ENCODE data around the gene ZNF519. TPM values are rescaled to one million over a fixed set of nuclear protein-coding genes. Genes with fewer than 3 reads are reported as not detected.
"Not testable (repeated sequence)": the region's sequence is repeated elsewhere in the genome, so short reads cannot be mapped to it uniquely, and the experiment has no call there.

The ZNF519 gene
- total RNA-seq, result 3.5 and 5.2 TPM in 2 replicates
- long read RNA-seq, transcript ZNF519-207 (3 exons, 2,830 nt), result major isoform, 5 of 13 reads
- long read RNA-seq, partial matches to known transcripts, result 1 of 13 reads
- long read RNA-seq, other reads (novel, unspliced or antisense), result 1 of 13 reads

GRCh38 chr18:14132271-14132700, at the start of gene ZNF519:
Gene ZNF519 (minus strand): TSS chr18:14132435. CDS start chr18:14132277, 158 bp downstream.
- Mint-ChIP-seq H3K4me1 (ENCODE audit: unreplicated experiment) (peaks cover 22% of the 10 kb centered on the region), H3K27ac (ENCODE audit: unreplicated experiment) (peak within 1 kb of the TSS; percentile 91), H3K4me3 (ENCODE audit: unreplicated experiment) (peak within 1 kb of the TSS; percentile 91)
- not testable (repeated sequence) for H3K36me3 Mint-ChIP-seq (ENCODE audit: unreplicated experiment); H3K9me3 Mint-ChIP-seq (ENCODE audit: unreplicated experiment); H3K27me3 Mint-ChIP-seq (ENCODE audit: unreplicated experiment)
- peak; percentile 97 for DNase-seq (ENCODE audit: extremely low spot score, unreplicated experiment)

GRCh38 chr18:14179306-14179705, 47.1 kb upstream of the ZNF519 start:
- Mint-ChIP-seq H3K27me3 (ENCODE audit: unreplicated experiment) (no peaks in the 10 kb centered on the region), H3K27ac (ENCODE audit: unreplicated experiment) (no peak overlapping the region), H3K4me1 (ENCODE audit: unreplicated experiment) (no peaks in the 10 kb centered on the region), H3K4me3 (ENCODE audit: unreplicated experiment) (no peak overlapping the region), H3K9me3 (ENCODE audit: unreplicated experiment) (peaks cover 15% of the 10 kb centered on the region), H3K36me3 (ENCODE audit: unreplicated experiment) (no peaks in the 10 kb centered on the region)
- no peak for TF ChIP-seq CTCF (IDR thresholded peaks at IDR 0.05)
- DNase-seq (ENCODE audit: extremely low spot score, unreplicated experiment), result peak; percentile 80

- H3K4me3 Mint-ChIP-seq (ENCODE audit: unreplicated experiment); H3K27ac Mint-ChIP-seq (ENCODE audit: unreplicated experiment); H3K4me1 Mint-ChIP-seq (ENCODE audit: unreplicated experiment); H3K27me3 Mint-ChIP-seq (ENCODE audit: unreplicated experiment); H3K36me3 Mint-ChIP-seq (ENCODE audit: unreplicated experiment): not testable (repeated sequence)
- peak; percentile 83 for DNase-seq (ENCODE audit: extremely low spot score, unreplicated experiment)
- H3K9me3 Mint-ChIP-seq (ENCODE audit: unreplicated experiment), result peaks cover 15% of the 10 kb centered on the region
Observed at GRCh38 chr18:14178321-14179196, 46.3 kb upstream of the ZNF519 start.

- peaks cover 15% of the 10 kb centered on the region for H3K9me3 Mint-ChIP-seq (ENCODE audit: unreplicated experiment)
- not testable (repeated sequence) for H3K4me1 Mint-ChIP-seq (ENCODE audit: unreplicated experiment); H3K4me3 Mint-ChIP-seq (ENCODE audit: unreplicated experiment); H3K27me3 Mint-ChIP-seq (ENCODE audit: unreplicated experiment); H3K27ac Mint-ChIP-seq (ENCODE audit: unreplicated experiment); H3K36me3 Mint-ChIP-seq (ENCODE audit: unreplicated experiment); DNase-seq (ENCODE audit: extremely low spot score, unreplicated experiment)
Observed at GRCh38 chr18:14177540-14178320, 45.5 kb upstream of the ZNF519 start.

GRCh38 chr18:14175404-14175803, 43.2 kb upstream of the ZNF519 start:
- not testable (repeated sequence) for H3K36me3 Mint-ChIP-seq (ENCODE audit: unreplicated experiment); H3K4me1 Mint-ChIP-seq (ENCODE audit: unreplicated experiment); H3K27ac Mint-ChIP-seq (ENCODE audit: unreplicated experiment); H3K4me3 Mint-ChIP-seq (ENCODE audit: unreplicated experiment); DNase-seq (ENCODE audit: extremely low spot score, unreplicated experiment); H3K27me3 Mint-ChIP-seq (ENCODE audit: unreplicated experiment)
- H3K9me3 Mint-ChIP-seq (ENCODE audit: unreplicated experiment), result peaks cover 15% of the 10 kb centered on the region

- no peak overlapping the region for H3K27ac Mint-ChIP-seq (ENCODE audit: unreplicated experiment)
- peaks cover 15% of the 10 kb centered on the region for H3K9me3 Mint-ChIP-seq (ENCODE audit: unreplicated experiment)
- no peaks in the 10 kb centered on the region for H3K27me3 Mint-ChIP-seq (ENCODE audit: unreplicated experiment)
- H3K36me3 Mint-ChIP-seq (ENCODE audit: unreplicated experiment), result no peaks in the 10 kb centered on the region
- peak; percentile 85 for DNase-seq (ENCODE audit: extremely low spot score, unreplicated experiment)
- H3K4me1 Mint-ChIP-seq (ENCODE audit: unreplicated experiment), result no peaks in the 10 kb centered on the region
- no peak for TF ChIP-seq CTCF (IDR thresholded peaks at IDR 0.05)
- no peak overlapping the region for H3K4me3 Mint-ChIP-seq (ENCODE audit: unreplicated experiment)
Observed at GRCh38 chr18:14174706-14175085, 42.5 kb upstream of the ZNF519 start.

GRCh38 chr18:14174002-14174705, 41.9 kb upstream of the ZNF519 start:
- peaks cover 17% of the 10 kb centered on the region for H3K9me3 Mint-ChIP-seq (ENCODE audit: unreplicated experiment)
- not testable (repeated sequence) for H3K27ac Mint-ChIP-seq (ENCODE audit: unreplicated experiment); H3K27me3 Mint-ChIP-seq (ENCODE audit: unreplicated experiment); H3K4me1 Mint-ChIP-seq (ENCODE audit: unreplicated experiment); DNase-seq (ENCODE audit: extremely low spot score, unreplicated experiment); H3K4me3 Mint-ChIP-seq (ENCODE audit: unreplicated experiment); H3K36me3 Mint-ChIP-seq (ENCODE audit: unreplicated experiment)

- H3K4me1 Mint-ChIP-seq (ENCODE audit: unreplicated experiment); H3K4me3 Mint-ChIP-seq (ENCODE audit: unreplicated experiment); H3K27ac Mint-ChIP-seq (ENCODE audit: unreplicated experiment); H3K27me3 Mint-ChIP-seq (ENCODE audit: unreplicated experiment); DNase-seq (ENCODE audit: extremely low spot score, unreplicated experiment); H3K36me3 Mint-ChIP-seq (ENCODE audit: unreplicated experiment): not testable (repeated sequence)
- peaks cover 19% of the 10 kb centered on the region for H3K9me3 Mint-ChIP-seq (ENCODE audit: unreplicated experiment)
Observed at GRCh38 chr18:14173116-14173951, 41.1 kb upstream of the ZNF519 start.
